Type B pancreatic cell (in vitro differentiated cells): ENCODE data around the gene TOM1L2. TPM values are rescaled to one million over a fixed set of nuclear protein-coding genes. Genes with fewer than 3 reads are reported as not detected.

Experiments used
- DNase-seq: peaks from one replicate; pipeline ENCODE4 v3.0.0; 2021; ENCODE audit warnings: mixed read lengths; ENCODE audit not compliant: unreplicated experiment; ENCODE audit errors: extremely low spot score
- H3K27ac Mint-ChIP-seq: 2 replicates; pipeline ENCODE4 v1.8.0; 2021; ENCODE audit warnings: mild to moderate bottlenecking, mixed read lengths
- H3K27me3 Mint-ChIP-seq: 2 replicates; pipeline ENCODE4 v1.8.0; 2021; ENCODE audit warnings: mixed read lengths
- H3K36me3 Mint-ChIP-seq: 2 replicates; pipeline ENCODE4 v1.8.0; 2021; ENCODE audit warnings: mixed read lengths
- H3K4me1 Mint-ChIP-seq: one replicate; pipeline ENCODE4 v1.8.0; 2021; ENCODE audit warnings: mixed read lengths; ENCODE audit not compliant: unreplicated experiment
- H3K4me3 Mint-ChIP-seq: 2 replicates; pipeline ENCODE4 v1.8.0; 2021; ENCODE audit warnings: mild to moderate bottlenecking, mixed read lengths
- H3K9me3 Mint-ChIP-seq: 2 replicates; pipeline ENCODE4 v1.8.0; 2021; ENCODE audit warnings: mixed read lengths
- CTCF ChIP-seq: fragments of 200-600 bp; sonication (generic); conservative IDR thresholded peaks from 2 replicates; pipeline ENCODE4 v1.5.0; 2021; ENCODE audit warnings: antibody characterized with exemption, mild to moderate bottlenecking
- total RNA-seq: library from RNA; stranded (reverse); gene quantifications from 2 replicates; pipeline ENCODE4 v1.2.1, GENCODE V29; 2021; ENCODE audit warnings: low replicate concordance

TOM1L2 gene
- total RNA-seq, 1 donor from 2014 or later: 62.5 TPM

- H3K4me1 Mint-ChIP-seq: peaks cover 32% of the 10 kb centered on the region
- H3K36me3 Mint-ChIP-seq: peaks cover 8% of the 10 kb centered on the region
- H3K4me3 Mint-ChIP-seq: no peak overlapping the region
- no peaks in the 10 kb centered on the region for H3K27me3 Mint-ChIP-seq
- no peak for DNase-seq
- TF ChIP-seq CTCF: no peak
- H3K27ac Mint-ChIP-seq: peak overlapping the region; percentile 22
- no peaks in the 10 kb centered on the region for H3K9me3 Mint-ChIP-seq
These were observed 21.9 kb downstream of the TOM1L2 start for GRCh38 chr17:17950347-17950746.

- Mint-ChIP-seq H3K4me1 (peaks cover 56% of the 10 kb centered on the region), H3K27ac (peak overlapping the region; percentile 78), H3K4me3 (no peak overlapping the region), H3K36me3 (no peaks in the 10 kb centered on the region), H3K9me3 (no peaks in the 10 kb centered on the region), H3K27me3 (no peaks in the 10 kb centered on the region)
- TF ChIP-seq CTCF: no peak
- DNase-seq: no peak
These were observed 24.2 kb downstream of the TOM1L2 start for GRCh38 chr17:17947966-17948365.

DNA sequence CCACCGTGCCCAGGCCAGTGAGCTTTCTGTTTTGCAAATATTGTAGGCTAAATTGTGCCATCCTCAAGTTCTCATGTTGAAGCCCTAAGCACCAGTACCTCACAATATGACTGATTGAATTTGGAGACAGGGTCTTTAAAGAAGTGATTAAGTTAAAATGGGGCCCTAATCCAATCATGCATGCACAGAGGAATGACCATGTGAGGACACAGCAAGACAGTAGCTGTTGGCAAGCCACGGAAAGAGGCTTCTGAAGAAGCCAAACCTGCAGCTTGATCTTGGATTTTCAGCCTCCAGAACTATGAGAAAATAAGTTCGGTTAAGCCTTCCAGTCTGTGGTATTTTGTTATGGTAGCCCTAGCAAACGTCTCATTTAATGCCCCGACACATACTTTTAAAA is 24.9 kb downstream of the TOM1L2 start:
- H3K36me3 Mint-ChIP-seq: no peaks in the 10 kb centered on the region
- H3K9me3 Mint-ChIP-seq: no peaks in the 10 kb centered on the region
- no peaks in the 10 kb centered on the region for H3K27me3 Mint-ChIP-seq
- TF ChIP-seq CTCF: no peak
- H3K4me1 Mint-ChIP-seq: peaks cover 61% of the 10 kb centered on the region
- peak overlapping the region; percentile 14 for H3K27ac Mint-ChIP-seq
- DNase-seq: no peak
- no peak overlapping the region for H3K4me3 Mint-ChIP-seq

DNA sequence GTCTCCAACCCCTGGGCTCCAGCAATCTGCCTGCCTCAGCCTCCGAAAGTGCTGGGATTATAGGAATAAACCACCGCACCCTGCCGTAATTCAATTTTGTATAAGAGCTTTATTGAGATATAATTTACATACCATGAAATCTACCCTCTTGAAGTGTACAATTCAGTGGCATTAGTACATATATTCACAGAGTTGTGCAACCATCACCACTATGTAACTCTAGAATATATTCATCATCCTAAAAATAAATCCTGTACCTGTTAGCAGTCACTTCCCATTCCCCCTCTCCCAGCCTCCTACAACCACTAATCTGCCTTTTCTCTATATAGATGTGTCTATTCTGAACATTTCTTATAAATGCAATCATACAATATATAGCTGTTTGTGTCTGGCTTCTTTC is 26.1 kb downstream of the TOM1L2 start:
- no peak for DNase-seq
- no peak overlapping the region for H3K27ac Mint-ChIP-seq

GRCh38 chr17:17944743-17945142 is 27.5 kb downstream of the TOM1L2 start:
- H3K9me3 Mint-ChIP-seq: no peaks in the 10 kb centered on the region
- H3K4me3 Mint-ChIP-seq: no peak overlapping the region
- no peaks in the 10 kb centered on the region for H3K36me3 Mint-ChIP-seq
- DNase-seq: no peak
- no peak for TF ChIP-seq CTCF
- peak overlapping the region; percentile 43 for H3K27ac Mint-ChIP-seq
- H3K4me1 Mint-ChIP-seq: peaks cover 70% of the 10 kb centered on the region
- no peaks in the 10 kb centered on the region for H3K27me3 Mint-ChIP-seq

More for the DNA sequence above, 26.1 kb downstream of the TOM1L2 start:
- H3K9me3 Mint-ChIP-seq: no peaks in the 10 kb centered on the region
- H3K4me1 Mint-ChIP-seq: peaks cover 60% of the 10 kb centered on the region
- H3K36me3 Mint-ChIP-seq: no peaks in the 10 kb centered on the region
- no peaks in the 10 kb centered on the region for H3K27me3 Mint-ChIP-seq
- TF ChIP-seq CTCF: no peak
- no peak overlapping the region for H3K4me3 Mint-ChIP-seq

GRCh38 chr17:17944242-17944641 is 28.0 kb downstream of the TOM1L2 start:
- no peak for DNase-seq
- H3K4me3 Mint-ChIP-seq: no peak overlapping the region
- H3K36me3 Mint-ChIP-seq: no peaks in the 10 kb centered on the region
- no peaks in the 10 kb centered on the region for H3K9me3 Mint-ChIP-seq
- no peak for TF ChIP-seq CTCF
- H3K27me3 Mint-ChIP-seq: no peaks in the 10 kb centered on the region
- H3K4me1 Mint-ChIP-seq: peaks cover 70% of the 10 kb centered on the region
- H3K27ac Mint-ChIP-seq: peak overlapping the region; percentile 43
